ENCODE data around the gene PTK7. TPM values are rescaled to one million over a fixed set of nuclear protein-coding genes. Genes with fewer than 3 reads are reported as not detected.

Gene PTK7
- total RNA-seq, 1 experiment from 2014 or later, result 106 TPM

- Histone ChIP-seq H3F3A (ENCODE audit: insufficient read depth, low read depth) (peaks cover 25% of the 10 kb centered on the region; the same call in 1 of the 2 replicates), H3K27ac (no peak overlapping the region), H3K36me3 (ENCODE audit: low read depth) (no peaks in the 10 kb centered on the region), H2AFZ (no peak overlapping the region), H3K4me1 (replicated peaks; ENCODE audit: insufficient read depth) (peaks cover 18% of the 10 kb centered on the region), H3K79me2 (ENCODE audit: low read depth) (no peaks in the 10 kb centered on the region), H3K4me3 (no peak overlapping the region), H3K4me2 (peak overlapping the region; percentile 95; the same call in 1 of the 2 replicates), H3K9me3 (ENCODE audit: insufficient read depth, low read depth) (no peaks in the 10 kb centered on the region), H4K20me1 (ENCODE audit: insufficient read depth) (no peaks in the 10 kb centered on the region), H3K27me3 (ENCODE audit: insufficient read depth, low read depth) (no peaks in the 10 kb centered on the region), H3K9me2 (ENCODE audit: insufficient read depth) (no peaks in the 10 kb centered on the region)
- TF ChIP-seq EZH2 (IDR thresholded peaks at IDR 0.05; ENCODE audit: low read depth), result no peak
- TF ChIP-seq CTCF (conservative IDR thresholded peaks at IDR 0.05), result no peak
- DNase-seq, result no peak
- CTCF ChIA-PET, result no interaction called here
- POLR2A ChIA-PET (ENCODE audit: unreplicated experiment), result no interaction called here
- no TSS peak for BruUV-seq (replicated peaks)
- intact Hi-C loops (cut with micrococcal nuclease; ENCODE audit: unreplicated experiment), result no loop called here
Observed at GRCh38 chr6:43183441-43183840, 107.3 kb downstream of the PTK7 start.

- no peak overlapping the region for H2AFZ ChIP-seq
- ChIA-PET CTCF (no interaction called here), POLR2A (ENCODE audit: unreplicated experiment) (no interaction called here)
- no peaks in the 10 kb centered on the region for H3K9me2 ChIP-seq (ENCODE audit: insufficient read depth)
- H4K20me1 ChIP-seq (ENCODE audit: insufficient read depth), result no peaks in the 10 kb centered on the region
- no peak overlapping the region for H3K4me2 ChIP-seq
- BruUV-seq (replicated peaks), result no TSS peak
- H3K27ac ChIP-seq, result no peak overlapping the region
- no peak overlapping the region for H3K4me3 ChIP-seq
- H3K27me3 ChIP-seq (ENCODE audit: insufficient read depth, low read depth), result no peaks in the 10 kb centered on the region
- TF ChIP-seq CTCF (conservative IDR thresholded peaks at IDR 0.05), result no peak
- TF ChIP-seq EZH2 (IDR thresholded peaks at IDR 0.05; ENCODE audit: low read depth), result no peak
- no peaks in the 10 kb centered on the region for H3K79me2 ChIP-seq (ENCODE audit: low read depth)
- peaks cover 18% of the 10 kb centered on the region for H3K4me1 ChIP-seq (replicated peaks; ENCODE audit: insufficient read depth)
- H3K9me3 ChIP-seq (ENCODE audit: insufficient read depth, low read depth), result no peaks in the 10 kb centered on the region
- peaks cover 28% of the 10 kb centered on the region; the same call in 1 of the 2 replicates for H3F3A ChIP-seq (ENCODE audit: insufficient read depth, low read depth)
- H3K36me3 ChIP-seq (ENCODE audit: low read depth), result no peaks in the 10 kb centered on the region
- DNase-seq, result no peak
- intact Hi-C loops (cut with micrococcal nuclease; ENCODE audit: unreplicated experiment), result no loop called here
Observed at GRCh38 chr6:43184268-43184985, 108.3 kb downstream of the PTK7 start.

- Histone ChIP-seq H3K9me3 (ENCODE audit: insufficient read depth, low read depth) (no peaks in the 10 kb centered on the region), H3K4me1 (replicated peaks; ENCODE audit: insufficient read depth) (peaks cover 18% of the 10 kb centered on the region), H3K27me3 (ENCODE audit: insufficient read depth, low read depth) (no peaks in the 10 kb centered on the region), H3K4me2 (no peak overlapping the region), H2AFZ (no peak overlapping the region), H4K20me1 (ENCODE audit: insufficient read depth) (no peaks in the 10 kb centered on the region), H3K79me2 (ENCODE audit: low read depth) (no peaks in the 10 kb centered on the region), H3F3A (ENCODE audit: insufficient read depth, low read depth) (peaks cover 30% of the 10 kb centered on the region; the same call in 1 of the 2 replicates), H3K9me2 (ENCODE audit: insufficient read depth) (no peaks in the 10 kb centered on the region), H3K4me3 (no peak overlapping the region), H3K27ac (no peak overlapping the region), H3K36me3 (ENCODE audit: low read depth) (peaks cover 1% of the 10 kb centered on the region; the same call in 1 of the 2 replicates)
- BruUV-seq (replicated peaks), result no TSS peak
- ChIA-PET POLR2A (ENCODE audit: unreplicated experiment) (no interaction called here), CTCF (no interaction called here)
- no peak for TF ChIP-seq CTCF (conservative IDR thresholded peaks at IDR 0.05)
- intact Hi-C loops (cut with micrococcal nuclease; ENCODE audit: unreplicated experiment), result no loop called here
- no peak for DNase-seq
Observed at GRCh38 chr6:43185391-43185985, 109.4 kb downstream of the PTK7 start.

Measured in PC-9 (cell line).